Uterus (tissue), 2 donors: ENCODE measurements around the gene NCEH1.

Source experiments
- CTCF ChIP-seq, 4 experiments: fragments of 200-600 bp in 2 of 4; fragments of 450-650 bp in 2 of 4; sonication (generic) in 2 of 4; IDR thresholded peaks; one replicate each; pipeline ENCODE4 v1.5.1; 2016 to 2019; ENCODE audit warnings: antibody characterized with exemption in 4 of 4, mild to moderate bottlenecking in 2 of 4, moderate library complexity in 1 of 4
- POLR2A ChIP-seq, 2 donors: fragments of 450-650 bp; IDR thresholded peaks; one replicate each; pipeline ENCODE4 v1.6.1; 2016; ENCODE audit warnings: antibody characterized with exemption in 2 of 2, mild to moderate bottlenecking in 1 of 2, moderate library complexity in 1 of 2

DNA sequence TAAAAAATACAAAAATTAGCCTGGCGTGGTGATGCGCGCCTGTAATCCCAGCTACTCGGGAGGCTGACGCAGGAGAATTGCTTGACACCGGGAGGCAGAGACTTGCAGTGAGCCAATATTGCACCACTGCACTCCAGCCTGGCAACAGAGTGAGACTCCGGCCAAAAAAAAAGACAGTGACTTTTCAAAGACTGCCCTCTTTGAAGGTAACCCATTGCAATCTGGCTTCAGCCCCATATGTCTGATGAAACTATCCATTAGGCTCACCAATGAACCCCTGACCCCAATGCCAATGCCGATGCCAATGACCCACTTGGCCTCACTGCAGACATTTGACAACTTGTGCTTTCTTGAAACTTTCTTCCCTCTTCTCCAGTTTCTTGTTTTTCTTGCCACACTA lies 54.3 kb downstream of the NCEH1 start:
- TF ChIP-seq CTCF (IDR thresholded peaks at IDR 0.05) (no peak), POLR2A (IDR thresholded peaks at IDR 0.05) (no peak)
